Measurements from ENCODE around the gene HEATR5B.
"Not testable (repeated sequence)": the region's sequence is repeated elsewhere in the genome, so short reads cannot be mapped to it uniquely, and the experiment has no call there.

HEATR5B gene

DNA sequence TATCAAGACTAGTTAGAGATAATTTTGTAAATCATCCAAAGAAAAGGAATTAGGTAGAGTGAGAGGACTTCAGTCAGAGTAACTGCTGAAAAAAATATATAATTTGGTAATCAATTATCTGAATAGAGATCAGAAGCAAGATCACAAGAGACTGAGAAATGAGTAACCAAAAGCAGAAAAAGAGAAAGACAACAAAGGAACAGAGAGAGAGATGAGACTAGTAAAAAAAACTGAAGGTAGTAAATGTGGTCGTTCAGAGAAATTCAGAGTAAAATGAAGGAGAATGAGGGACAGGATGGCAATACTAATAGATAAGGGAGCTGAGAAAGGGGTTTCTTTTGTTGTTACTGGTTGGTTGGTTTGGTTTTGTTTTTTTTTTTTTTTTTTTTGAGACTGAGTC, 134.3 kb downstream of the HEATR5B start:
- peak overlapping the region; percentile 14 for H3K27ac Mint-ChIP-seq (ENCODE audit: low read depth)
- ATAC-seq (replicated peaks; ENCODE audit: extremely low read depth, poor library complexity, severe bottlenecking) (no peak), DNase-seq (ENCODE audit: low spot score in 2 of 2) (no peak)

DNA sequence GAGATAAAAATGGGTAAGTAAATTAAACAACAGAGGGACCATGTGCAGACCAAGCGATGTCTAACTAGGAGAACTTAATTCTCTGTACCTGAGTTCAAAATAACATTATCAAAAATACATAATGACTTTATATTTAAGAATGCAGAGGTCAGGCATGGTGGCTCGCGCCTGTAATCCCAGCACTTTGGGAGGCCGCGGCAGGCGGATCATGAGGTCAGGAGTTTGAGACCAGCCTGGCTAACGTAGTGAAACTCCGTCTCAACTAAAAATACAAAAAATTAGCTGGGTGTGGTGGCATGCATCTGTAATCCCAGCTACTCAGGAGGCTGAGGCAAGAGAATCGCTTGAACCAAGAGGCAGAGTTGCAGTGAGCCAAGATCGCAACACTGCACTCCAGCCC, 138.9 kb downstream of the HEATR5B start:
- peaks cover 15% of the 10 kb centered on the region for H3K4me1 Mint-ChIP-seq
- H3K9me3 Mint-ChIP-seq; ATAC-seq (replicated peaks; ENCODE audit: extremely low read depth, poor library complexity, severe bottlenecking); DNase-seq (ENCODE audit: low spot score in 2 of 2); H3K36me3 Mint-ChIP-seq (ENCODE audit: insufficient read depth); H3K27me3 Mint-ChIP-seq; H3K4me3 Mint-ChIP-seq; H3K27ac Mint-ChIP-seq (ENCODE audit: low read depth): not testable (repeated sequence)

More for the DNA sequence above, 134.3 kb downstream of the HEATR5B start:
- Mint-ChIP-seq H3K27me3 (no peaks in the 10 kb centered on the region), H3K4me3 (no peak overlapping the region), H3K4me1 (peaks cover 41% of the 10 kb centered on the region), H3K9me3 (no peaks in the 10 kb centered on the region), H3K36me3 (ENCODE audit: insufficient read depth) (peaks cover 6% of the 10 kb centered on the region)

DNA sequence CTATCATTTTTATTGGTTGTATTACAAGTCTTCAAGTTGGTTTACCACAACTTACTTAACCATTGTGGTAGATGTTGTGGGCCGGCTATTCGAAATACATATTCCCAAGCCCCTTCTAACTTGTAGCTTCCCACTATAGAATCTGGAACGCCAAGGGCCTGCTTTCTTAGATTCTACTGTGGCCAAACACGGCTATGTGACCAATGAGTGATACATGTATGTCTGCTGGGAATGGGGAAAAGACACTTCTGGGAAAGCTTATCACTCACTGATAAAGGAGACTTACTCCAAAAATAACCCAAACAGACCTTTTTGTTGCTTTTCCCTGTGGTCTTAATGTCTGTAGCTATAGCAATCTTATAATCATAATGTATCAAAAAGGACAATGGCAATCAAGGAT, 142.3 kb downstream of the HEATR5B start:
- no peaks in the 10 kb centered on the region for H3K27me3 Mint-ChIP-seq
- no peaks in the 10 kb centered on the region for H3K9me3 Mint-ChIP-seq
- peaks cover 7% of the 10 kb centered on the region for H3K4me1 Mint-ChIP-seq
- no peak overlapping the region for H3K4me3 Mint-ChIP-seq
- DNase-seq (ENCODE audit: low spot score in 2 of 2) (no peak), ATAC-seq (replicated peaks; ENCODE audit: extremely low read depth, poor library complexity, severe bottlenecking) (no peak)
- H3K36me3 Mint-ChIP-seq (ENCODE audit: insufficient read depth) = peaks cover 5% of the 10 kb centered on the region
- H3K27ac Mint-ChIP-seq (ENCODE audit: low read depth) = no peak overlapping the region

DNA sequence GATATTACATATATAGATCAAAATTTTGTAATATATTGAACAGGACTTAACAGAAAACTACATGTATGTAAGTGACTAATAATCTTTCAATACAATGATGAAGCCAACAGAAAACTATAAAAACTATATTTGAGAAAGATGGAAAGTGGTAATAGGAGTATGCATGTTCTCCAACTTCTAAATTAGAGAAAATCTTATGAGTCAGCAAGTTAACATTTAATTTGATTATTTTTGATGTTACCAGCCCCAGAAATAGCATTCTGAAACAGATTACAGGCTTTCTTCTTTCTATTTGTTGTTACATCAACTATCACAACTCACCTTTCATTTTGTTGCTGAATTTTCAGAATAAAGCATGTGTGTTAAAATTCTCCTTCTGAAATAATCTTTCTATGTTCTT, 147.6 kb downstream of the HEATR5B start:
- not testable (repeated sequence) for ATAC-seq (replicated peaks; ENCODE audit: extremely low read depth, poor library complexity, severe bottlenecking); H3K9me3 Mint-ChIP-seq; H3K36me3 Mint-ChIP-seq (ENCODE audit: insufficient read depth); H3K27me3 Mint-ChIP-seq; H3K4me3 Mint-ChIP-seq; DNase-seq (ENCODE audit: low spot score in 2 of 2); H3K27ac Mint-ChIP-seq (ENCODE audit: low read depth)
- peaks cover 22% of the 10 kb centered on the region for H3K4me1 Mint-ChIP-seq

DNA sequence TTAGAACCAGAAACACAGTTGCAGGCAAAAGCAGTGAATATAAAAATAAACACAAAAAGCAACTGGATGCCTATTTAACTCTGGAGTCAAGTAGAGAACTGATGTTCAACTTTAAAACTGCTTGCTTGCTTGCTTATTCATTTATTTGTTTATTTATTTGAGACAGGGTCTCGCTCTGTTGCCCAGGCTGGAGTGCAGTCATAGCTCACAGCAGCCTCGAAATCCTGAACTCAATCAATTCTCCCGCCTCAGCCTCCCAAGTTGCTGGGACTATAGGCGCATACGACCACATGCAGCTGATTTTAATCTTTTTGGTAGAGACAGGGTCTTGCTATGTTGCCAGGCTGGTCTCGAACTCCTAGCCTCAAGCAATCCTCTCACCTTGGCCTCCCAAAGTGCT, 152.5 kb downstream of the HEATR5B start:
- DNase-seq (ENCODE audit: low spot score in 2 of 2); H3K9me3 Mint-ChIP-seq; H3K27ac Mint-ChIP-seq (ENCODE audit: low read depth); H3K27me3 Mint-ChIP-seq; H3K36me3 Mint-ChIP-seq (ENCODE audit: insufficient read depth); ATAC-seq (replicated peaks; ENCODE audit: extremely low read depth, poor library complexity, severe bottlenecking); H3K4me3 Mint-ChIP-seq: not testable (repeated sequence)
- peaks cover 25% of the 10 kb centered on the region for H3K4me1 Mint-ChIP-seq
